ENCODE data around the gene ACCSL.

Gene ACCSL

GRCh38 chr11:44096360-44097185 lies 48.8 kb downstream of the ACCSL start:
- DNase-seq (ENCODE audit: low read depth in 2 of 2) = no peak

- no peak for DNase-seq (ENCODE audit: low read depth in 2 of 2)
Observed at GRCh38 chr11:44097821-44098220, 50.0 kb downstream of the ACCSL start.

- no peak for DNase-seq (ENCODE audit: low read depth in 2 of 2)
Observed at GRCh38 chr11:44101098-44101497, 53.3 kb downstream of the ACCSL start.

- DNase-seq (ENCODE audit: low read depth in 2 of 2) = no peak
Observed at GRCh38 chr11:44104481-44105294, 56.9 kb downstream of the ACCSL start.

- no peak for DNase-seq (ENCODE audit: low read depth in 2 of 2)
Observed at GRCh38 chr11:44108260-44108659, 60.5 kb downstream of the ACCSL start.

Measured in stimulated activated CD4-positive, alpha-beta T cell treated with anti-CD3 and anti-CD28 coated beads, Interleukin-12 subunit alpha, Interleukin-12 subunit beta, amount 100 ng/mL, for 24 hours (primary cell).